Activated T-cell treated with anti-CD3 and anti-CD28 coated beads for 4 hours (primary cell): ENCODE data around the gene WFDC5.
"Not testable (repeated sequence)": the region's sequence is repeated elsewhere in the genome, so short reads cannot be mapped to it uniquely, and the experiment has no call there.

Experiments
- DNase-seq: peaks from one replicate; pipeline ENCODE4 v3.0.0-alpha.2; 2020

Gene WFDC5

DNA sequence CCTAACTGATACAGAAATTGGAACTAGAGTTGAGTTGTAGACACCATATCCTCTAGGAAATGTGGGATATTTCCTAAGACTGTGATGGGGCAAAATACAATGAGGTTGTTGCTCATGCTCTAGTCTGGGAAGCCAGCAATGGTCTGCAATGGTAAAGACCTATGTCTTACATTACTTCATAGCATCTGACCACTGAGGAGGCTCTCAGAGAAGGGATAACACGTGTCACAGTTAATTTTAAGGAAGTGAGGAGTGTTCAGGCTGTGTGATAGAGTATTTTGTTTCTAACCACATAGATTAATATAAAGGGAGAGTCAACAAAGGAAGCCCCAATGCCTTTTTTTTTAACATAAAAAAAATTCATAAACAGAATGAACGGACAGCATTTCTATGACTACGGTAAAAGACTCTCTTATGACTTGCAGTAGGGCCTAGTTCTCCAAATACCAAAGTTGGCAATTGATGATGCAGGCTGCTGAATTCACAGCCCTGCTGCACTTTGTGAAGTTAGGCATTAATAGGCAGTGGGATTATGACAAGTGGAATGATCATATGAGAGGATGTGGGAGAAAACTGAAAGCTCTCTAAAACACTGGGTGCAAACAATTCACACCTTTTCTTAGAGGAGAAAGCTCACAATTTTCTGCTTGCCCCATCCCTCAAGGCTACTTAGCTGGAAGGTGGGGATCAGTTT is 27.7 kb downstream of the WFDC5 start:
- no peak for DNase-seq

DNA sequence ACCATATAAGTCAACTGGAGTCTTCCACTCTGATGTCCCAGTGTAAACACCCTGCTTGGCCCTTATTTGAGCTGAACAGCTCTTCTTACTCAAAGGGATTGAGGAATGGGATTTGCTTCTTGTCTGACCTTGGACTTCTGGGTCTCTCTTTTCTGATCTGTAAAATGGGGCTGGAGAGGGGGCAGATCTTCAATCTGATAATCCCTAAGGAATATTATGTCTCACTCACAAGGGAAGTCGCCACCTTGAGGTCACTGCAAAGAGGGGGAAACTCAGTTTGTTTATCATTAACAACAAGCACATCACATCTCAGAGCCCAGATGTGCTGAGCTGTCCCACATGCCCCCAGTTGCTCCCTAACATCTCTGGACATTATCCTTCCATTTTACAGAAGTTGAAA is 29.1 kb downstream of the WFDC5 start:
- no peak for DNase-seq

DNA sequence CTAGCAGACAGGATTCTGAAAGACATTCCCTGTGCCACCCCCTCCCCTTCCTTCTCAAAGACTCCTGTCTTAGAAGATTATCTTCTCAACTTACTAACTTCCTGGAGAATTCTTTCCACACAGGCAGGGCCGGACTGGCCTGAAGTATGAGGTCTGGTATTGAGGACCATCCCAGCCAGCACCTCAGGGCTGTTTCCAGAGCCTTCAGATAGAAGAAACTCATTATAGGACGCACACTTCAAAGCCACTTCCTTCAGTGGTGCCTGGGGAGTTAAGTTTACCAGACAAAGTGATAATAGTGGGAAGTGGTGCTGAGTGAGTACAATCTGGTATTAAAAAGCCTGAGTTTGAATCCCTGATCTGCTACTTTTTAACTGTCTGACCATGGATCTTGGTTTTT is 29.7 kb downstream of the WFDC5 start:
- DNase-seq, result no peak

DNA sequence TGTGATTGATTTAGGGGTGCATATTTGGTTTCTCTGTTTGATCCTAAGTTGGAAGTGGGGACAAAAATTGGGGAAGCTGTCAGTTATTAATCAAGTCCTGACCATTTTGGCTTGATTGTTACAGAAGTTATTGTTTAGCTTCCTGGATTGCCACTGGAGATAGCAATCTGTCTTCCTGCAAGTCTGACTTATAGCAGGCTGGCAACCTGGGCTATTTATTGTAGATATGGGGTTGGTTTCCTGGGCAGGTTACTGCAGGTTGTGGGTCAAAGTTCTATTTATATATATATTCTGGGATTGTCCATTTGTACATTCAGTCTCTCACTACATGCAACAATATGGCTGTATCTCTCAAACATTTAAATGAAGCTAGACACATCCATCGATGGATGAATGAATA is 31.8 kb downstream of the WFDC5 start:
- DNase-seq, result no peak

- no peak for DNase-seq
Observed at GRCh38 chr20:45082468-45082867, 32.5 kb downstream of the WFDC5 start.

- DNase-seq, result no peak
Observed at GRCh38 chr20:45080867-45081624, 33.9 kb downstream of the WFDC5 start.

- no peak for DNase-seq
Observed at GRCh38 chr20:45077559-45077958, 37.4 kb downstream of the WFDC5 start.

DNA sequence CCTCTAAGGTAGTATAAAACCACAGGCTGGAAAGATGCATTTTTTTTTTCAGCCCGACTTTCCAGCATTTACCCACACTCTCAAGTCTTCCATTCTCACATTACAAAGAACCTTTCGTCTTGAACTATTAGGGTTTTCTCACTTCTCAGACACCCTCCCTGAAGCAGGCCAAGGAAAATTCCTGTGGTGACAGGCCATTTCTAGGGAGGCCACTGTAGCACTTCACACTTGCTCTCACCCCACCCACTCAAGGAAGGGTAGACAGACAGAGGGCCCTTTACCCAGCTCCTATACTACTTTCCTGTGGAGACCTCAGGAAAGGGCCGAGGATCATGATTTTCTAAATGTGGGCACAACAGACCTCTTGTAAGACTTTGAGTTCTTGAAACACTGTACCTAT is 41.8 kb downstream of the WFDC5 start:
- DNase-seq, result no peak

- DNase-seq, result no peak
Observed at GRCh38 chr20:45072066-45072465, 42.9 kb downstream of the WFDC5 start.

DNA sequence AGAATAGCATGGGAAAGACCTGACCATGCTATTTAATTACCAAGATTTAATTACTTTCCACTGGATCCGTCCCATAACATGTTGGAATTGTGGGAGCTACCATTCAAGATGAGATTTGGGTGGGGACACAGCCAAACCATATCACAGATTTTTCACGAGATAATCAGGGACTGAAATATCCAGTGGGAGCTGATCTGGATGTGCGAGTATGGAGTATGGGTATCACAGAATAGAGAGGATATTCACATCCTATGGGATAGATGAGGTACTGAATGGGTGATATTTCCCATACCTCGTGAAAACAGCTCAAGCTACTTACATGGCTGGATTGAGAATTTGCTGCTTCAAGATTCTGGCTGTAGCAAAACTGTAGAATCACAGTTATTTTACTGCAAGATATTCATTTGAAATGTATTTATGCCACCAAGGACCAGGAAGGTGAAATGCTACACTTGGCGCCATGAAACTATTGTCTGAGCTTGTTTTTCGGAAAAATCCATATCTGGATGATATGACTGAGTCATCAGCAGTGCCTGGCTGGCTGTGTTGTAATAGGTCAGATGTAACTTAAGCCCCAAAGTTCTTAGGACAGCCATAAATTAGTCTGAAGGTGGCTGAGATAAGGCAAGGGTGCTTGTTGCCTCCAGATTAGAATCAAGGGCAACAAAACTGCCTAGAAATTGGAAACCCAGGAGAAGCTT is 43.9 kb downstream of the WFDC5 start:
- DNase-seq, result no peak

GRCh38 chr20:45069261-45069660 is 45.7 kb downstream of the WFDC5 start:
- no peak for DNase-seq

DNA sequence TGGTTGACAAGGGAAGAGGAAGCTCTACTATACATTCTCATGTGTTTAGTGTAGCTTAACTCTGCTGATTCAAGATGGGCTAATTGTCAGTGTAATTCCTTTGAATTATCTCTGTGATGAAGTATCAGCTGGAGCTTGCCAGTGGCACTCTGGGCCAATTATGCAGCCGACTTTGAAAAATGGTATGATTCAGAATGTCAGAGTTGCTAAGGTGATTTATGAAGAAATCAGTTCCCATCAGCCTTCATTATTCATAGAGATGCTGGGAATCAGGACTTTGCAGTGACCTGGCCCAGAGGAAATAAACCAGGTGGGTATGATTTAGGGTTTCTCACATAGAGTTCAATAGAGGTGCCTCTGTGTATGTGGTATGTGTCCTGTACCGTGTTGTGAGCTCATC is 47.4 kb downstream of the WFDC5 start:
- DNase-seq, result no peak

DNA sequence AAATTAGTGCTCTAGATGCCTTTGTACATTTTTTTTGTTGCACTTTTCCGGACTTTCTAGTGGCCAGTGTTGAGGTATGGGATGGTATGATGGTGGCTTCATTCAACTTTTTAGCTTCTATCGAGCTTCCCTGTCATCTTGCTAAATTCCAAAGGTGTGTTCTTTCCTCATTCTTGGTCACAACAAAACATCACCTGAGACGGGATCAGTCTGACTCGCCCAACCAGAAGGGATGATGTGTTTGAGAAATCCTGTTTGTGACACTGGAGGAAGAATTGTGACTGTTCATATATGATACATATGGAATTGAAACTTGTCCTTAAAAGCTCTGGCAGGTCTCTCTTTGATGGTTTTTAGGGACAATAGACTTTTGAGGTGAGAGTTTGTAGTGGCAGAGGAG is 47.9 kb downstream of the WFDC5 start:
- DNase-seq, result no peak

GRCh38 chr20:45066372-45066771 is 48.6 kb downstream of the WFDC5 start:
- no peak for DNase-seq

- no peak for DNase-seq
Observed at GRCh38 chr20:45064812-45065211, 50.2 kb downstream of the WFDC5 start.

GRCh38 chr20:45063107-45063506 is 51.9 kb downstream of the WFDC5 start:
- not testable (repeated sequence) for DNase-seq

DNA sequence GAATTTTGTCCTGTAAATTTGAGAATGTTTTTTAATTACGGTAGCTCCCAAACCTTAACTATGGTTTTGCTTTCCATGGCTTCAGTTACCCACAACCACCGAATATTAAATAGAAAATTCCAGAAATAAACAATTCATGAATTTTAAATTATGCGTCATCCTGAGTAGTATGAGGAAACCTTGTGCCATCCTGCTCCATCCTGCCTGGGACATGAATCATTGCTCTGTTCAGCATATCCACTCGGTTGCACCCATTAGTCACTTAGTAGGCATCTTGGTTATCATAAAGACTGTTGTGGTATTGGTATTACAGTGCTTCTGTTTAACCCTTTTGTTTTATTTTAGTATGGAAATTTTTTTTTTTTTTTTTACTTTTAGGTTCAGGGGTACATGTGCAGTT is 53.7 kb downstream of the WFDC5 start:
- no peak for DNase-seq

GRCh38 chr20:45060294-45060693 is 54.7 kb downstream of the WFDC5 start:
- no peak for DNase-seq
